HG02678 (cell line): Measurements from ENCODE around the gene SUPT20H.

ENCODE experiments used
- ATAC-seq: cut with Tn5 transposase; IDR thresholded peaks from one replicate; pipeline ENCODE4 v1.9.1; 2021; ENCODE audit warnings: mild to moderate bottlenecking, moderate library complexity; ENCODE audit not compliant: unreplicated experiment

SUPT20H gene

DNA sequence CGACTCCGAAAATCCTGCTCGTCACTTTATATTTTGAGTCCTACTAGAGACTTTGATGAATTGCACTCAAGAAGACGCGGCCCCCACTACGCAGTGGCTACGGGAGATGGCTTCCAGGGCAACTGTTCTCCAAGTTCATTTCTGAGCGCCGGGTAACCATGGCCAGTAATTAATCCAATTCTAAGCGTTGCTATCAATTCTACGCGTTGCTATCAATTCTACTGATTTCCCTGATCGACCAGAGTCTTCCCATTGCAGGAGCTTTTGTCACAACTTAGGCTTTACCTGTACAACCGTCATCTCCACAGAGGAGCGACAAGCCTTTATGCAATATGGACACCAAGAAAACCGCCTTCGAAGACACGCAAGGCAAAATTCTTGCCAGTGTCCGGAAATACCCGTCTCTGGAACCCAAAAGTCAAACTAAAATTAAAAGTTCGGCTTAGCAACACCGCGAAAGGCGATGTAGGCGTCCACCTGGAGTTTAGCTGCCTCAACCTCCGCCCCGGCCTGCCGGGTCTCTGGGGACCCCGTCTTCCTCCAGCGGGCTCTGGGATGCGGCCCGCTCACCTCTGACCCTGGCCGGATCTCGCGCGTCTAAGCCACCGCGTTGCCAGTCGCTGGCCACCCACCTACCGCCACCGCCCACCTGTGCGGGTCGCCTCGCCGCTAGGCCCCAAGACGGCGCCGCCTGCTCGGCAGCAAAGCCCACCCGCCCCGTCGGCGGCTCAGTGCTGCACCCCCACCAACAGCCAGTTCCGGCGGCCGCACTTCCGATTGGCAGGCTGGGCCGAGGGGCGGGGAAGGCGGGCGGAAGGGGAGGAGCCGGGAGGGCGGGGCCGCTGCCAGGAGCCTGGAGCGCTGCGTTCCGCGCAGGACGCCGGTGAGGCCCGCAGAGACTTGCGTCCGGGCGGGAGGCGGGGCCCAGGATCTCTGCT is at the start of gene SUPT20H:
Gene SUPT20H (minus strand): TSS at position 779 of the 938 bp plus-strand sequence. CDS start 8,198 bp downstream, outside the sequence.
- peak; percentile 97 for ATAC-seq

DNA sequence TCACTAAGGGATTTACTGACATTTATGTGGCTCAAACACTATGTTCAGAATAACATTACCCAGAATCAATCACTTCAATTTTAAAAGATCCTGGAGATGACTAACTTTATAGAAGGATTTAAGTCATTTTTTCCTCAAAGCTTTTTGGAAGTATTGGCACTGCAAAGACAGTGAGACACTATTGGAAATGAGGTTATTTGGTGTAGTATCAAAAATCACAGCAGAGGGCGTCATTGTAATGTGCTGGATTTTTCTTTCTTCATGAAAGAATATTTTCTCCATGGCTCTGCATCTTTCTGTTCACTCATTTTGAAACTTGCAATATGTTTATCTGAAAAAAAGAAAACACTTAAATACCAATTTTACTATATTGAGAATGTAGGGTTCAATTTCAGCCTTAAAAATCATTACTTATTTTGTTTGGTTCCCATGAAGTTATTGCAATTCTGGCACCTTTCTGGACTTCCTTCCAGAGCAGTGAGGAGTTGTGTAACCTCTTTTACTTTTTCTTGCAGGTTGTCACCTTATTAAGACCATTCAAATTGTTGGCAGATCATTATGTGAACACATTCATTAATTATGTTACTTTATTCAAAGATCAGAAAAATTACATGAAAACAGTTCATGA is 49.7 kb upstream of the SUPT20H start:
- ATAC-seq, result no peak

DNA sequence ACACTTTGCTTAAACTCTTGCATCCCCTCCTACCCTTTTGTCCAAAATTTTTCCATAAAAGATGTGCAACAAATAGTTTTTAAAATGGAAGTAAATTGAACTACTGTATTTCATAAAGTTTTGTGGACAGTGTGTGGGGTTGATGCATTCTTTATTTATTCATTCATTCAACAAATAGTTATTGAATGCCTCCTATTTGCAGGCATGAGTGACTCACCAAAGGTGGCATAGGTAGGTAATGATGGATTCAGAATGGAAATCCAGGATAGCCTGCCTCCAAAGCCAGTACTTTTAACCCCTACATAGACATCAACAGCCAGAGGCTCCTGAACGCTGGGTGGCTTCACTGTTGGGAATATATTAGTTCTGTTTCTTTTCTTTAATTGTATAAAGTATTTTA is 48.4 kb upstream of the SUPT20H start:
- ATAC-seq, result no peak

DNA sequence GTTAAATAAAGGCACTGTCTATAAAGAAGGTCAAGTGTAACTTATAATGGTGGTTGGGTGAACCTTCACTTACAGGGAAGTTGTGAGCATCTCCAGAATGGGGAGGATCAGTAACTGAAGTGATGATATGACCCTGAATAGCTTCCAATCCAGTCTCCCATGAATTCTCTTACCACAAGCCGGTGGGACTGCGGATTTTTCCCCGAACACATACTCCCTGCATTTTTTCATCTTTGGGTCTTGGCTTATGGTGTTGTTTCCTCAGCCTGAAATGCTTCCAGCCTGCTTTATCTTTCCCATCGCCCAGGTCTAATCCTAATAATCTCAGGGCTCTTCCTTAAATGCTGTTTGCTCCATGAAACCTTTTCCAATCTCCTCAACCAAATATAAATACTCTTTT is 48.0 kb upstream of the SUPT20H start:
- ATAC-seq, result no peak

DNA sequence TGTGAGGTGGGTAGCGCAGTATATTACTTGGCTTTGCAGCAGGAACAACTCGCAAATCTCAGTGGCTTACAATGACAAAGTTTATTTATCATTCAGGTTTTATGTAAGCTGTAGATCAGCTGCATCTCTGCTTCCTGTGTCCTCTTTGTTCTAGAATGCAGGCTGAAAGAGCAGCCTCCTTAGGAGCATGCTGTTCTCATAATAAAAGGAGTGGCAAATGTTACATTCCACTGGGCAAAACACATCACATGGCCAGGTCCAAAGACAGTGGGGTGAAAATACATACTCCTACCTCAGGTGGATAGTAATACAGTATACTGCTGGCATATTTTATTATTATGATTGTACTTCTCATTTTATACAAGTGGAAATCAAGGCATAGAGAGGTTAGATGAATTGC is 47.2 kb upstream of the SUPT20H start:
- no peak for ATAC-seq

DNA sequence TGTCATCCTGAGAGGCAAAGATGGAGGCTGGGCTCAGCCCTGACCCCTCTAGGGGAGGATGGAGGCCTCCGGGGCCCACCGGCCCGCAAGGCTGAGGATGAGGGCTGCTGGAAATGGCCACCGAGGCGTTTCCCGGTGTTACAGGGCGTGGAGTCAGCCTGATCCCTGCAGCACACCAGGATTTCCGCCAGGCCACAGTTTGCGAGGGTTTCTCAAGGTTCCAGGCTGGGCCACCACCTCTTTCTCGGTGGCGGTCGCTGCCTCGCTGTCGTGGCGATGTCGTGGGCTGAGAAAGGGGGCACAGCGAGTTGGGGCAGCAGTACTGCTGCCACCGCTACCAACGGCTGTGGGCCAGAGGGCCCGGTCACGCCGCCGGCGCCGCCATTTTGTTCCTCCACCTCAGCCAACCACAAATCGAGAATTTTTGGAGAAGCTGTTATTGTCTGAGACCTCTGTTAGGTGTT is 45.8 kb upstream of the SUPT20H start, which contains the start of gene CSNK1A1L:
Gene CSNK1A1L (minus strand): TSS at position 414 of the 464 bp plus-strand sequence. CDS start 408 bp downstream, at position 6.
- no peak for ATAC-seq

DNA sequence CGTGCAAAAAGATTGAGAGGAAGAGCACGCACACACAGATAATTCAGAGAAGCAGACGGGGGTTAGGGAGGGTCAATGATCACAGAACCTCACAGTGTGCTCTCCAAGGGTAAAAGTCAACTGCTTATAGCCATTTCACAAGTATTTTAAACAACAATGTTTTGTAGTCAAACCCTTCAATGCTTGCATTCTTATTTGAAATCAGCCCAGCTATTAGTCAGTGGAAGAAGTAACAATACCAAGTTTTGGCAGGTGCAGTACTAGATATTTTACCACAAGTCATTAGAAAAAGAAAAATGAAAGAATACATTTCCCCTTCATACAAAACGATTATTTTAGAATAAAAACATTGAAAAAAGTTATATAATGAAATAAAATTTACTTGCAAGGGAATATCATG is 43.4 kb upstream of the SUPT20H start:
- no peak for ATAC-seq

DNA sequence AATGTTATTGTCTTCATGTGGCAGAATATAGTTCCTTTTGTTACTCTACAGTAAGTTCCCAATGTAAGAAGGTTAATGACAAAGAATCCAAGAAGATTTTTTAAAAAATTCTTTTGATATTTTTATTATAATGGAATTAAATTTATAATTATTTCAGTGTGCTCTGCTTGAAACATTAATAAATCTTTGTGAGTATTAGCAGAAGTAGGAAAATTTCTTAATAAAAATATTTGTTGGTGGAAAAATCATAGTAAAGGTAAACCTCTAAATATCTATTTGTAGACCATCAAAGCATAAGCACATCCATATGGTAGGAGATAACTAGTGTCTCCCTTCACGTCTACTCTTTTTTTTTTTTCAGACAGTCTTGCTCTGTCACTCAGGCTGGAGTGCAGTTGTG is 41.7 kb upstream of the SUPT20H start:
- no peak for ATAC-seq

DNA sequence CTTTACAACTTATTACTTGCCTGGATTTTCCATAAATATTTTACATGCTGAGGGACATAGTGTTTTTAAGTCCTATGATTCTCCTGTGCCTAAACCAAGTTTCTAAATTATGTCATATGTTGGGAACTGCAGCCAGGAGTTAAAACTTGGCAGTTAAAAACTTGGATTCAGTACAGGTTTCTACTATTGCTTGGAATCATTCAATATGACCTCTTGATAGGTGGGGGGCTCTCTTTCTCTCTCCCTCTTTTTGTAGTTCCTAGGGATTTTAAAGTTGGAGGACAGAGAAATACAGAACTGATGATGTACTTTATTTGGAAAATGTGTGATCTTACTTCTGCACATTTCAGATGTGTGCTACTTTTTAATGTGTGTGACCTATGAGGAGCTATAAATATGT is 41.2 kb upstream of the SUPT20H start:
- ATAC-seq, result no peak

DNA sequence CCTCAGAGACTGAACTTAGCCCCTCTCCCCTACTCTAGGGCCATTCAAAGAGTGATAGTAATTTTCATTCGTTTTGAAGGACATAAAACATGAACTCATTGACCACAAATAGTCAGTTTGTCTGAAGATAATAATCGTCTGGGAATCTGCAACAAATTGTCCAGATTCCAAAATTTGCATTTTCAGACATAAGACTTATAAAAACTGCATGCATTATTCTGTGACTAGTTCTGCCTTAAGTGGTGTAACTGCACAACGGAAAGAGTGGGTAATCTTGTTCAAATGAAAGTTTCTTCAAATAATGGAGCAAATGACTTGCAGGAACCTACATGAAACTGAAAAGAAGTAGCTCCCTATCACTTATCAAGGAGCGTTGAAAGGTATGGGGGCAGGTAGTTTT is 37.6 kb upstream of the SUPT20H start:
- ATAC-seq, result no peak

DNA sequence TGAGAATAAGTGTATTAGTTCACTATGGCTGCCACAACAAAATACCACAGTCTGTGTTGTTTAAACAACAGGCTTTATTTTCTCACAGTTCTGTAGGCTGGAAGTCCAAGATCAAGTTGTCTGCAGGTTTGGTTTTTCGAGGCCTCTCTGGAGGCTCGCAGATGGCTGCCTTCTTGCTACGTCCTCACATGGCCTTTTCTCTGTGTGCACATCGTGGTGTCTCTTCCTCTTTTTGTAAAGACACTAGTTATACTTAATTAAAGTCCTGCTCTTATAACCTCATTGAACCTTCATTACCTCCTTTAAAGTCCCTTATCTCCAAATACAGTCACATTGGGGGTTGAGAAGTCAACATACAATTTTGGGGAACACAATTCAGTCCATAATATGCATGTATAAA is 35.4 kb upstream of the SUPT20H start:
- no peak for ATAC-seq

DNA sequence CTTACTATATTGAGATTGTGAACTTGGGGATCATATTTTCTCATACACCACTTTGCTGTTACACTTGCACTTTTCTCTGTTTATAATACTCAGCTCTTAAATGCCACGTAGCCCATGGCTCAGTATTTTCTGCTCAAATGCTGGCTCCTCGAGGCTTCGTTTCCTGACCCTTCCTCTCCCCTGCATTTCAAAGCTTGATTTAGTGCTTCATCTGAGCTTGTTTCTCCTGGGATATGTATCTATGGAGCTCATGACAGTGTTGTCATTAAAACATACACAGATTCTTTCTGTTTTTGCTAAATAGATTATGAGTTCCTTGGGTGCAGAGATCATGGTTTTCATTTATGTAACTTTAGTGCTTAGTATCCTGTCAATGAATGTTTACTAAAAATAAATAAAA is 34.6 kb upstream of the SUPT20H start:
- ATAC-seq, result no peak

DNA sequence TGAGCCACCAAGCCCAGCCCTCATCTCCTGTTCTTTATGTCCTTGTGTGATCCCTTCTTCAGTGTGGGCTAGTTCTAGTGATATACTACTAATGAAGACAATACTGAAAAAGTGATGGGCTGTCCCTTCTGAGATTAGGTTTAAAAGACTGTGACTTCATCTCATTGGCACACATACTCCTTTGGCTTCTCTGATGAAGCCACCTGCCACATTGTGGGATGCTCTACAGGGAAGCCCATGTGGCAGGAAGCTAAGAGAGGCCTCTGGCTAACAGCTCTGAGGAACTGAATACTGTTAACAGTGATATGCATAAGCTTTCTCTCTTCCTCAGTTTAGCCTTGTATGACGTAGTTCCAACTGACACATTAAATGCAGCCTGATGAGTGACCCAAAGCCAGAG is 32.3 kb upstream of the SUPT20H start:
- ATAC-seq, result no peak

DNA sequence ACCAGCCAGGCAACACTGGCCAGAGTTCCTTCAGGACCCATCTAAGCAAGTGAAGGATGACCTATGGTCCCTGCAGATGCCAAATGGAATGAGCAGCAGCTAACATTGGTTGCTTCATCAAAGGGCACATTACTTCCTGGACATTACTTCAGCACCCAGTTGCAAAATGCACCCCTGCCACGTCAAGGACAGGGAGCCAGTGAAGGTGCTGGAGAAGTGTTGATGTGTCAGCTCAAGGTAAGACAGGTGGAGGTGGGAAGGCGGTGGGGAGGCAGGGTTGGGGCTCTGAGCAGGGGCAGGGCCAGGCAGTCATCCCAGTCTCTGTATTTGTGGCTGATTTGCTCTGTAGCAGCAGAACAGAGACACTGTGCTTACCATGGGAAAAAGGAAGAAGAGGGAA is 31.4 kb upstream of the SUPT20H start:
- ATAC-seq, result no peak

DNA sequence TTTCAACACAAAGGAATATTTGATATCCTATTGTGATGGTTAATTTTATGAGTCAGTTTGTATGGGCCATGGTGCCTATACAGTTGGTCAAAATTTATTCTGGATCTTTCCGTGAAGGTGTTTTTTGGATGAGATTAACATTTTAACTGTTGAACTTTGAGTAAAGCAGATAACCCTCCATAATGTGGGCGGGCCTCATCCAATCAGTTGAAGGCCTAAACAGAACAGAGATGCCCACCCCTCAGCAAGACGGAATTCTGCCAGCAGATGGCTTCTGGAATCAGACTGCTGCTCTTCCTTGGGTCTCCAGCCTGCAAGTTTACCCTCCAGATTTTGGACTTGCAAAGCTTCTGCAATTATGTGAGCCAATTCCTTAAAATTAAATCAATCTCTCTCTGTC is 30.0 kb upstream of the SUPT20H start:
- ATAC-seq, result no peak

DNA sequence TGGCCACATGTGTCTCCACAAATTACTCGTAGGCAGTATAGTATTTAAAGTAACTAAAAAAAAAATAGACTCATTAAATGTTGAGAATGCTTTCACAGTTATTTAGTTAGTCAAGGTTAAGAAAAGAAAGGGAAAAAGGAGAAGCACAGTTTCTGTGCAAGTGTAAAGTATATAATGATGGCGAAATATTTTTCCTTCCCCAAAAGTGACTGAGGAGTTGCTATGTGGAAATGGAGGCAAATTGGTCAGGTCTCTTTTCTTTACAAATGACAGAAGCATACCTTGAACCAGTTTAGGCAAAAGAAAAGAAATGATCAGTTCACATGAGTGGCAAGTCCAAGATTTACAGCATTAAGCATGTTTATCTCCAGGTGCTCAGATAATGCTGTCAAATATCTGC is 28.0 kb upstream of the SUPT20H start:
- ATAC-seq, result no peak

DNA sequence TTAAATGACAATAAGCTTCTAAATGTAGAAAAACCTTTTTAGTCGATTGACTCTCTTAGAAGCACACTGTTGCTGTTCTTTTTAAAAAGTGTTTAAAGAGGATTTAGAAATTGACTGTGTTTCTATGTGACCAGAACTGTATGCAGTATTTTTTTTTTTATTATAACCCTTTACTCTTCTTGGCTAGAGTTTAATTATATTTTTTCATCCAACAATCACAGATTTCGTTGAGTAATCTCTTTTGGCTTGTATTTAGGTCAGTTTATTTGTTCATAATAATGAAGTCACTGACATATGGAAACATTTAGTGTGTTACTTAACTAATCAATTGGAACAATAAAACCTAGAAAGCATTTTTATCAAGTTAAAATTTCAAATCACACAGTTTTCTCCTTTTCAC is 26.1 kb upstream of the SUPT20H start:
- no peak for ATAC-seq

DNA sequence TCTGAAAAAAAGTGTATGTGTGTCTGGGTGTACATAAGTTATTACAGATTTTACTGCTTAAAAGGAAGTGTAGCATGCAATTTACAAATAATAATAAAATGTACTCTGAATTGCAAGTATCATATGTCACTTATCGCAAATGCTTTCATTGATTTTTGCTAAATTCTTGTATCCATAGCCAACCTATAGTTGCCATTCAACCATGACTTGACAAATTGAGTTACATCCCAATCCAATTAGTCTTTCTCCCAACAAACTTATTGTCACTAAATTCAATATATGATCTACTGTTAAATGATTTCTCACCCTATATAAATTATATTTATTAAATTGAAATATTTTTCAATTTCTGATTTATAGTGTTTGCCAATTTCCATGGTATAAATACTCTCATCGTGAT is 17.3 kb upstream of the SUPT20H start:
- ATAC-seq, result no peak

DNA sequence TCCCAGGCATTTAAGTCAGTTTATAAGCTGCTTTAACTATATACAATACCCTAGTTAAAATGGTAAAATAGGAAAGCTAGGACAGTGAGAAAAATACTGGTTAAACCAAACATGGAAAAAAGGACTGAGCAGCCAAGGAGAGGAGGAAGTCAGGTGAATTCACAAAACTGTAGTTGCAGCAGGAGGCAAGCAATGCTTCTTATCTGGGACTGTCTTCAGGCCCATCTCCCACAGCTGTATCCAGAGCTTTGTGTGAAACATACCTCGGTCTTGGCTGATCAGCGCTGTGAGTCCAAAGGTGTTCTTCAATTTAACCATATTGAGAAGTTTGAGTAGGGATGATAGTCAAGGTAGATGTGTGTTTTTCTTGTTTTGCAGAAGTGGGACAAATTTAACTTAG is 15.7 kb upstream of the SUPT20H start:
- no peak for ATAC-seq

DNA sequence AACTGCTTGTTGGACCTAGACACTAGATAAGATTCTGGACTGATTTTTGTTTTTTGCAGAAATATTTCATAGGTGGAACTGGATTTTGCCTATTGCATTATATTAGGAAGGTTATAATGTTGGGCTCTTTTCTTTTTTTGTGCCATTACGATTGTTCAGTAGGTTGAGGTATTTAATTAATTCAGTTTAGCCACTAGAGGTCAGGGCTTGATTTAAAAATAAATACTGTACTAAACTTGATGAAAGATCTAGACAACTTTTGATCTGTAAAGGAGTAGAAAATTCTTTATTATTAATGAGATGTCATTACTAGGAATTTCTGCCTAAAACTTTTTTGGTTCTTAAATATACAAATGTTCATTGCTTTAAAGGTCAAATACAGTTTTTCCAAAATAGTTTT is 15.2 kb upstream of the SUPT20H start:
- ATAC-seq, result no peak

DNA sequence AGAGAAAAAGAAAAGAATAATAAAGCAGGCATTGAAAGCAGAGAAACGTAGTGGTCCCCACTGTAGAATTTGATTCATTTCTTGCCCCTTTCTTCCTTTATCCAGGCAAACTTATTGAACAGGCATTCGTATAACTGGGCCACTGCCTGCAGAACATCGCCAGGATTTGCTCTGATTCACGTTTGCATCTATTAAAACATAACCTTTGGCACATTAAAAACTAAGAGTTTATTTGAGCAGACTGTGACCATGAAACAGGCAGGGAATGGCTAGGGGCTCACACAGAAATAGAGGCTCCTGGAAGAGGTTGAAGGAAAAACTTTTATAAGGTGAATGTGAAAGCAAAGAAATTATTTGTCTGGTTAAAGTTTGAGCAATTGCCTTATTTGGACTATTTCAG is 12.5 kb upstream of the SUPT20H start:
- ATAC-seq, result no peak

DNA sequence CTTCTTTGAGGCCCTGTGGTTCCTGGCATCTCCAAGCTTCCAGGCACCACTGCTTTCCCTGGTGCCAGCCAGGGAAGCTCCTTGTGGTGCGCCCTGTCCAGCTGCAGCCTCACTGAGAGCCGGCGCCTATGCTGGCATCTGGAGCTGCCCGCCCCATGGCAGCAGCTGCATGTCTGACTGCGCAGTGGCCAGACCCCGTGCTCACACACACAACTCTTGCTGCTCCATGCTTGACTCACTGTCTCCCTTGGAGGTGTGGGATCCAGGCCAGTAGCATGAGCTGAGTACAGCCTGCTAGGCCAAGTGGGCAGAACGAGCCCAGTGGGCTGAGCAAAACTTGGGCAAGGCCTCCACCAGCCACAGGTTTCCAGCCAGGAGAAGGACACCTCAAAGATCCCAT is 11.5 kb upstream of the SUPT20H start:
- ATAC-seq, result no peak
